MCF 10A (cell line): Measurements from ENCODE around the gene C12orf43. TPM values are rescaled to one million over a fixed set of nuclear protein-coding genes. Genes with fewer than 3 reads are reported as not detected.

Experiments
- BruUV-seq: library from RNA; stranded (reverse); fragments of 400-500 nt; replicated peaks from 2 replicates; lab custom pipeline; 2021; lab: Mats Ljungman, UMichigan
- CTCF ChIA-PET: fragments of 300-600 bp; sonication (Branson Sonifier 250); formaldehyde crosslinking; extraction: SDS; loops from one replicate; lab custom pipeline; 2021; ENCODE audit warnings: antibody characterized with exemption, inconsistent platforms; lab: Yijun Ruan, JAX
- POLR2A ChIA-PET: fragments of 300-600, 350-650 bp; sonication (Branson Sonifier 250); formaldehyde crosslinking; extraction: SDS; loops from one replicate; lab custom pipeline; 2020; ENCODE audit warnings: antibody characterized with exemption, inconsistent platforms; lab: Yijun Ruan, JAX
- DNase-seq: peaks from one replicate; pipeline ENCODE4 v3.0.0-alpha.2; 2018; ENCODE audit not compliant: unreplicated experiment
- H3K27ac Mint-ChIP-seq: one replicate; pipeline ENCODE4 v1.8.0; 2022; ENCODE audit warnings: mild to moderate bottlenecking, low read depth, mixed read lengths; ENCODE audit not compliant: unreplicated experiment
- H3K27me3 Mint-ChIP-seq: one replicate; pipeline ENCODE4 v1.8.0; 2022; ENCODE audit warnings: mixed read lengths; ENCODE audit not compliant: insufficient read depth, unreplicated experiment
- H3K36me3 Mint-ChIP-seq: one replicate; pipeline ENCODE4 v1.8.0; 2022; ENCODE audit warnings: mild to moderate bottlenecking, moderate library complexity, mixed read lengths; ENCODE audit not compliant: insufficient read depth, unreplicated experiment
- H3K4me1 Mint-ChIP-seq: one replicate; pipeline ENCODE4 v1.8.0; 2022; ENCODE audit warnings: mixed read lengths; ENCODE audit not compliant: insufficient read depth, unreplicated experiment
- H3K4me3 Mint-ChIP-seq: one replicate; pipeline ENCODE4 v1.8.0; 2022; ENCODE audit warnings: mild to moderate bottlenecking, moderate library complexity, mixed read lengths; ENCODE audit not compliant: unreplicated experiment
- H3K9me3 Mint-ChIP-seq: one replicate; pipeline ENCODE4 v1.8.0; 2022; ENCODE audit warnings: mixed read lengths; ENCODE audit not compliant: unreplicated experiment
- intact Hi-C: fragments of 100-400 bp; cut with micrococcal nuclease; formaldehyde crosslinking; loops from 2 replicates; pipeline ENCODE4 v1.14.1; 2022
- total RNA-seq: library from RNA; stranded (reverse); gene quantifications from 2 replicates; pipeline ENCODE4 v1.2.3, GENCODE V29; 2022
- TF ChIP-seq, protein P1 (sequence below): fragments of 200-600 bp; IDR thresholded peaks from one replicate; pipeline ENCODE4 v1.8.0; 2022; ENCODE audit warnings: antibody characterized with exemption, mild to moderate bottlenecking; ENCODE audit not compliant: unreplicated experiment

C12orf43 gene
- total RNA-seq, 1 experiment from 2014 or later = 18.9 TPM

DNA sequence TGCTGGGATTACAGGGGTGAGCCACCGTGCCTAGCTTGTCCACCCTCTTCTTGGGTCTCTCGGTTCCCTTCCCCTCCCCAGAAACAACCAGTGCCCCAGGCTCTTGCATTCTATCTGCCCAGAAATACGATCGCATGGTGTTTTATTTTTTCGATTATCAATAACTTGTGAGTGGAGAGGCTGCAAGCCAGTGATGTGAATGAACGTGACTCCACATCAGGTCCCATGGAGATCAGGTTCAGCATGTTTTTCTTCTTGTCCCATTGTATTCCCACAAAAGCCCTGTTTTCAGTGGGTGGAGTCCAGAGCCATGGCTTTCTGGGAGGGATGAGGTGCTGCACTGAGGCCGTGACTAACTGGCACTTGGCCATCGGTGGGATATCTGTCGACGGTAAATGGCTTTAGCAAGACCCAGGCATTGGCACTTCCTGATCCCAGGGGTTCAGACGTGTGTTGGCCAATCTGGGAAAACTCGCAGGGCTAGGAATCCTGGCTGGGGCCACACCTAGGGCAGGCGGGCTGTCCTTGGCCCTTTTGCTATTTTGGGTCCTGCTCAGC is 50.7 kb downstream of the C12orf43 start:
- CTCF ChIA-PET = interaction anchor here (0.7 to 1.6 kb wide), 3 partner anchors 12 to 317 kb away, joined by 4 read pairs; no protein-coding TSS in a partner anchor
- POLR2A ChIA-PET = no interaction called here
- intact Hi-C loops = no loop called here
- H3K36me3 Mint-ChIP-seq = no peaks in the 10 kb centered on the region
- DNase-seq = no peak
- TF ChIP-seq, protein P1, sequence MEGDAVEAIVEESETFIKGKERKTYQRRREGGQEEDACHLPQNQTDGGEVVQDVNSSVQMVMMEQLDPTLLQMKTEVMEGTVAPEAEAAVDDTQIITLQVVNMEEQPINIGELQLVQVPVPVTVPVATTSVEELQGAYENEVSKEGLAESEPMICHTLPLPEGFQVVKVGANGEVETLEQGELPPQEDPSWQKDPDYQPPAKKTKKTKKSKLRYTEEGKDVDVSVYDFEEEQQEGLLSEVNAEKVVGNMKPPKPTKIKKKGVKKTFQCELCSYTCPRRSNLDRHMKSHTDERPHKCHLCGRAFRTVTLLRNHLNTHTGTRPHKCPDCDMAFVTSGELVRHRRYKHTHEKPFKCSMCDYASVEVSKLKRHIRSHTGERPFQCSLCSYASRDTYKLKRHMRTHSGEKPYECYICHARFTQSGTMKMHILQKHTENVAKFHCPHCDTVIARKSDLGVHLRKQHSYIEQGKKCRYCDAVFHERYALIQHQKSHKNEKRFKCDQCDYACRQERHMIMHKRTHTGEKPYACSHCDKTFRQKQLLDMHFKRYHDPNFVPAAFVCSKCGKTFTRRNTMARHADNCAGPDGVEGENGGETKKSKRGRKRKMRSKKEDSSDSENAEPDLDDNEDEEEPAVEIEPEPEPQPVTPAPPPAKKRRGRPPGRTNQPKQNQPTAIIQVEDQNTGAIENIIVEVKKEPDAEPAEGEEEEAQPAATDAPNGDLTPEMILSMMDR = no peak
- BruUV-seq = no TSS peak
- no peaks in the 10 kb centered on the region for H3K4me1 Mint-ChIP-seq
- H3K27ac Mint-ChIP-seq = no peak overlapping the region
- no peaks in the 10 kb centered on the region for H3K27me3 Mint-ChIP-seq
- no peaks in the 10 kb centered on the region for H3K9me3 Mint-ChIP-seq
- no peak overlapping the region for H3K4me3 Mint-ChIP-seq

DNA sequence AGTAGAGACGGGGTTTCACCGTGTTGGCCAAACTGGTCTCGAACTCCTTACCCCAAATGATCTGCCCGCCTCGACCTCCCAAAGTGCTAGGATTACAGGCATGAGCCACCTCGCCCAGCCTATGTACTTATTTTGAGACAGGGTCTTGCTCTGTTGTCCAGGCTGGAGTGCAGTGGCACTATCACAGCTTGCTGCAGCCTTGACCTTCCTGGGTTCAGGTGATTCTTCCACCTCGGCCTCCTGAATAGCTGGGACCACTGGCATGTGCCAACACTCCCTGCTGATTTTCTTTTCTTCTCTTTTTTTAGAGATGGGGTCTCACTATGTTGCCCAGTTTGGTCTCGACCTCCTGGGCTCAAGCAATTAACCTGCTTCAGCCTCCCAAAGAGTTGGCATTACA is 52.0 kb downstream of the C12orf43 start:
- TF ChIP-seq, protein P1 = no peak
- no peaks in the 10 kb centered on the region for H3K27me3 Mint-ChIP-seq
- no TSS peak for BruUV-seq
- no peaks in the 10 kb centered on the region for H3K36me3 Mint-ChIP-seq
- ChIA-PET CTCF (interaction anchor here (0.7 to 3.0 kb wide), 3 partner anchors 8 to 316 kb away, joined by 3 to 19 read pairs (median 4); no protein-coding TSS in a partner anchor), POLR2A (interaction anchor here (2.0 kb wide), 1 partner anchor 38 kb away, joined by 6 read pairs; no protein-coding TSS in a partner anchor)
- H3K9me3 Mint-ChIP-seq = no peaks in the 10 kb centered on the region
- H3K4me1 Mint-ChIP-seq = no peaks in the 10 kb centered on the region
- DNase-seq = no peak
- intact Hi-C loops = no loop called here
- H3K4me3 Mint-ChIP-seq = no peak overlapping the region
- H3K27ac Mint-ChIP-seq = no peak overlapping the region

DNA sequence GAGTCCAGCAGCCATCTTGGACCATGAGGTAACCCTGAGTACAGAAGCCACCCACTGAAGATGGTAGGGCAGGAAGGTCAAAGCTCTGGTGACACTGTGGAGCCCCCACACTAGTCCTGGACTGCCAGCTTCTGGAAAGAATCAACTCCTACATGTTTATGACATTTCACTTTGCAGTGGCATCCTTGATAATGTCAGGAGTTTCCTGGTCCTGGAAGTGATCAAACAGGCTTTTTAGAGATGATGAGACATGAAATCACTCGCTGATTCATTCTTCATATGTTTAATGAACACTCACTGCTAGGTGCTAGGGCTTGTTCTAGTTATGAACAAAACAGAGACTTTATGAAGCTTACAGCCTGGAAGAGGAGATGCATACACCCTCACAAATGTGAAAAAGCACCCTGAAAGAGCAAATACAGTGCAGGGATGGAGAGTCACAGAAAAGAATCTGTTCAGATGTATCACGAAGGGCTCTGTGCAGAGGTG is 53.7 kb downstream of the C12orf43 start:
- no peaks in the 10 kb centered on the region for H3K36me3 Mint-ChIP-seq
- no TSS peak for BruUV-seq
- TF ChIP-seq, protein P1 = no peak
- no peak overlapping the region for H3K27ac Mint-ChIP-seq
- intact Hi-C loops = no loop called here
- no peak overlapping the region for H3K4me3 Mint-ChIP-seq
- ChIA-PET CTCF (interaction anchor here (0.9 to 3.0 kb wide), 4 partner anchors 9 to 192 kb away, joined by 3 to 19 read pairs (median 4); partner anchors contain the start of gene HNF1A), POLR2A (interaction anchor here (0.8 to 2.0 kb wide), 4 partner anchors 9 to 60 kb away, joined by 3 to 6 read pairs (median 4); no protein-coding TSS in a partner anchor)
- no peak for DNase-seq
- no peaks in the 10 kb centered on the region for H3K4me1 Mint-ChIP-seq
- no peaks in the 10 kb centered on the region for H3K9me3 Mint-ChIP-seq
- no peaks in the 10 kb centered on the region for H3K27me3 Mint-ChIP-seq
